ENCODE results near the gene GPATCH4.

GPATCH4 gene

GRCh38 chr1:156624814-156625435 is 23.6 kb upstream of the GPATCH4 start:
- peaks cover 93% of the 10 kb centered on the region for H3K27me3 Mint-ChIP-seq (ENCODE audit: low read depth)

DNA sequence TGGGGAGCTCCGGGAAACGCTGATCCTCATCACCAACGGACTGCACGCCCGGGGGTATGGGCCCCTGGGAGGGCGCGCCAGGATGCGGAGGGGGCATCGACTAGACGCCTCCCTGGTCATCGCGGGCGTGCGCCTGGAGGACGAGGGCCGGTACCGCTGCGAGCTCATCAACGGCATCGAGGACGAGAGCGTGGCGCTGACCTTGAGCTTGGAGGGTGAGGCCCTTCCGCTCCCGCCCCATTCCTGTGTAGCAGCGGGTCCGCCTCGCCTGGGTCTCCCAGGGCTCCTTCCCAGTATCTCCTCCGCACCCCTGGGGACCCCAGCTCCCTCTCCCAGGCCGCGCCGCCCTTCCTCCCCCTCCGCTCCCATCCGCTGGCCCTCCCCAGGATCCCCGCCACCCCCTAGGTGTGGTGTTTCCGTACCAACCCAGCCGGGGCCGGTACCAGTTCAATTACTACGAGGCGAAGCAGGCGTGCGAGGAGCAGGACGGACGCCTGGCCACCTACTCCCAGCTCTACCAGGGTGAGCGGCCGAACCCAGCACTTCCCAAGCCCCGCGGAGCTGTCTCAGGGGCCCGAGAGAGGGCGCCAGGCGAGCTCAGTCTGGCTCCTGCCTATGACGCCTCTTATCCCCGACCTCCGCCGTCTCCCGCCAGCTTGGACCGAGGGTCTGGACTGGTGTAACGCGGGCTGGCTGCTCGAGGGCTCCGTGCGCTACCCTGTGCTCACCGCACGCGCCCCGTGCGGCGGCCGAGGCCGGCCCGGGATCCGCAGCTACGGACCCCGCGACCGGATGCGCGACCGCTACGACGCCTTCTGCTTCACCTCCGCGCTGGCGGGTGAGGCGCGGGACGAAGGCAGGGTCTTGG is 22.9 kb upstream of the GPATCH4 start:
- peaks cover 2% of the 10 kb centered on the region for H3K9me3 Mint-ChIP-seq
- H3K36me3 Mint-ChIP-seq (ENCODE audit: low read depth), result peaks cover 3% of the 10 kb centered on the region
- H3K27ac Mint-ChIP-seq, result no peak overlapping the region
- H3K4me3 Mint-ChIP-seq, result peak overlapping the region; percentile 32 to 60 (median 38)
- peaks cover 8% of the 10 kb centered on the region for H3K4me1 Mint-ChIP-seq
- peaks cover 93% of the 10 kb centered on the region for H3K27me3 Mint-ChIP-seq (ENCODE audit: low read depth)
- TF ChIP-seq CTCF (IDR thresholded peaks at IDR 0.05; ENCODE audit: unreplicated experiment in 3 of 3), result peak; percentile 27 to 46 (median 36)

More at GRCh38 chr1:156624814-156625435, 23.6 kb upstream of the GPATCH4 start:
- TF ChIP-seq CTCF (IDR thresholded peaks at IDR 0.05; ENCODE audit: unreplicated experiment in 3 of 3), result no peak
- Mint-ChIP-seq H3K36me3 (ENCODE audit: low read depth) (peaks cover 3% of the 10 kb centered on the region), H3K9me3 (peaks cover 4% of the 10 kb centered on the region), H3K4me1 (peaks cover 8% of the 10 kb centered on the region), H3K27ac (no peak overlapping the region), H3K4me3 (peak overlapping the region in 1 of 3 experiments; percentile 60)

DNA sequence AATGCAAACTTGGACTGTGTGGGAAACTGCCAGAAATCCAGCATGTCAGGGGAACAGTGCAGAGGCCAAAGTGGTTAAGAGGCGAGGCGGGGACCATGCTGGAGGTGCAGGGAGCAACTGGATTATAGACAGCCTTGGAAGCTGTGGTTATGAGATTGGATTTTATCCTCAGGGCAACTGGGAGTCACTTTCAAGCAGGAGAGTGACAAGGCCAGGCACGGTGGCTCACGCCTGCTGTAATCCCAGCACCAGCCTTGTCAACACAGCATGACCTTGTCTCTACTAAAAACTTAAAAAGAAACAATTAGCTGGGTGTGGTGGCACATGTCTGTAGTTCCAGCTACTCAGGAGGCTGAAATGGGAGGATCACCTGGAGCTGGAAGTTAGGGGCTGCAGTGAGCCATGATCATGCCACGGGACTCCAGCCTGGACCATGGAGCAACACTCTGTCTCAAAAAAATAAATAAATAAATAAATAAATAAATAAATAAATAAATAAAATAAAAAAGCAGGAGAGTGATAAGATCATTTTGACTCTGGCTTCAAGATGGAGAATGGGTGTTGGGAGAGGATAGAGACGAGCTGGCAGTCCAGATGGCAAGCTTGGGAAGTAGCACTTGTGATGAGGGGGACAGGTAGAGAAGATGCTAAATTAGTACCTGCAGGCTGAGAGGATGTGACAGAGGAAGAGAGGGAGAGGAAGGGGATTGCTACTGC is 21.5 kb upstream of the GPATCH4 start:
- peaks cover 8% of the 10 kb centered on the region for H3K4me1 Mint-ChIP-seq
- TF ChIP-seq CTCF (IDR thresholded peaks at IDR 0.05; ENCODE audit: unreplicated experiment in 3 of 3), result no peak
- H3K27me3 Mint-ChIP-seq (ENCODE audit: low read depth), result peaks cover 84% of the 10 kb centered on the region
- H3K36me3 Mint-ChIP-seq (ENCODE audit: low read depth), result peaks cover 3% of the 10 kb centered on the region
- H3K27ac Mint-ChIP-seq, result no peak overlapping the region
- peak overlapping the region; percentile 45 to 70 (median 56) for H3K4me3 Mint-ChIP-seq
- peaks cover 2% of the 10 kb centered on the region for H3K9me3 Mint-ChIP-seq

GRCh38 chr1:156619582-156619955 is 18.3 kb upstream of the GPATCH4 start:
- Mint-ChIP-seq H3K27ac (no peak overlapping the region), H3K4me3 (no peak overlapping the region), H3K4me1 (peaks cover 18% of the 10 kb centered on the region), H3K27me3 (ENCODE audit: low read depth) (peaks cover 66% of the 10 kb centered on the region), H3K36me3 (ENCODE audit: low read depth) (peaks cover 3% of the 10 kb centered on the region), H3K9me3 (no peaks in the 10 kb centered on the region)
- TF ChIP-seq CTCF (IDR thresholded peaks at IDR 0.05; ENCODE audit: unreplicated experiment in 3 of 3), result no peak

GRCh38 chr1:156618853-156619581 is 17.7 kb upstream of the GPATCH4 start, which contains the start of gene HAPLN2:
Gene HAPLN2 (plus strand): TSS chr1:156619415. CDS start chr1:156623491, 4,076 bp downstream.
- Mint-ChIP-seq H3K9me3 (no peaks in the 10 kb centered on the region), H3K36me3 (ENCODE audit: low read depth) (peaks cover 3% of the 10 kb centered on the region), H3K27ac (peak within 1 kb of the TSS in 1 of 3 experiments; percentile 3), H3K27me3 (ENCODE audit: low read depth) (peaks cover 60% of the 10 kb centered on the region), H3K4me1 (peaks cover 18% of the 10 kb centered on the region), H3K4me3 (no peak within 1 kb of the TSS)
- peak in 2 of 3 experiments; percentile 22 to 41 for TF ChIP-seq CTCF (IDR thresholded peaks at IDR 0.05; ENCODE audit: unreplicated experiment in 3 of 3)

Measured in nephron (organoid).